H1 (cell line): ENCODE measurements around the gene OR14A16. TPM values are rescaled to one million over a fixed set of nuclear protein-coding genes. Genes with fewer than 3 reads are reported as not detected.

ENCODE experiments used
- CTCF ChIA-PET: fragments of 300-600 bp; sonication (Branson Sonifier 250); formaldehyde crosslinking; loops from one replicate; lab custom pipeline; 2021; ENCODE audit not compliant: partially characterized antibody; lab: Charles Lee
- POLR2A ChIA-PET: fragments of 300-600 bp; sonication (Branson Sonifier 250); formaldehyde crosslinking; loops from one replicate; lab custom pipeline; 2021; ENCODE audit warnings: inconsistent platforms; ENCODE audit not compliant: partially characterized antibody; lab: Charles Lee
- DNase-seq, 2 experiments: peaks; one replicate each; pipeline versions ENCODE4 v3.0.0 to v3.0.0-alpha.2; 2010 to 2022; ENCODE audit warnings: low spot score in 2 of 2, low read depth in 1 of 2, mixed read lengths in 1 of 2
- FAIRE-seq: peaks from 2 replicates; lab custom pipeline; 2011; peaks lifted over from hg19 to GRCh38; lab: Jason Lieb, UNC
- H2AFZ ChIP-seq: 2 replicates; pipeline ENCODE4 v1.8.1; 2012; ENCODE audit warnings: low read length, inconsistent platforms
- H2AK5ac ChIP-seq: 2 replicates; pipeline ENCODE4 v1.6.1; 2013; ENCODE audit warnings: low read depth, low read length
- H2BK120ac ChIP-seq: replicated peaks from 2 replicates; pipeline ENCODE3; 2013; ENCODE audit warnings: low read depth, low read length, inconsistent platforms
- H2BK12ac ChIP-seq: 2 replicates; pipeline ENCODE4 v1.6.1; 2013; ENCODE audit warnings: low read depth, low read length
- H2BK15ac ChIP-seq: 2 replicates; pipeline ENCODE4 v1.6.1; 2013; ENCODE audit warnings: low read length
- H2BK20ac ChIP-seq: 2 replicates; pipeline ENCODE4 v1.6.1; 2013; ENCODE audit warnings: low read length
- H2BK5ac ChIP-seq: 2 replicates; pipeline ENCODE4 v1.6.1; 2013; ENCODE audit warnings: low read depth, low read length
- H3K14ac ChIP-seq: 2 replicates; pipeline ENCODE4 v1.6.1; 2013; ENCODE audit warnings: inconsistent platforms; ENCODE audit not compliant: insufficient read length
- H3K18ac ChIP-seq: 2 replicates; pipeline ENCODE4 v1.6.1; 2013; ENCODE audit warnings: low read length; ENCODE audit errors: extremely low read depth
- H3K23ac ChIP-seq: 2 replicates; pipeline ENCODE4 v1.6.1; 2013; ENCODE audit warnings: inconsistent platforms; ENCODE audit not compliant: insufficient read length
- H3K23me2 ChIP-seq: 2 replicates; pipeline ENCODE4 v1.6.1; 2013; ENCODE audit warnings: low read depth, low read length
- H3K27ac ChIP-seq: 2 replicates; pipeline ENCODE4 v1.6.1; 2011; ENCODE audit warnings: low read depth, low read length, inconsistent platforms
- H3K27me3 ChIP-seq, 4 experiments: replicated peaks in 1 of 4; 1 replicate in 1 of 4; 2 replicates in 3 of 4; pipeline versions ENCODE4 v1.6.1 to v1.8.1; 2011 to 2013; ENCODE audit warnings: low read length in 3 of 4, mild to moderate bottlenecking in 3 of 4, inconsistent platforms in 2 of 4, mixed read lengths in 2 of 4, moderate library complexity in 1 of 4; ENCODE audit not compliant: control insufficient read depth in 3 of 4, insufficient read depth in 3 of 4; ENCODE audit errors: extremely low read depth in 1 of 4
- H3K36me3 ChIP-seq, 4 experiments: 2 replicates each; pipeline versions ENCODE4 v1.6.1 to v1.8.1; 2011 to 2013; ENCODE audit warnings: mild to moderate bottlenecking in 4 of 4, low read length in 3 of 4, moderate library complexity in 2 of 4, control low read depth in 1 of 4, inconsistent platforms in 1 of 4; ENCODE audit not compliant: insufficient read depth in 4 of 4, control insufficient read depth in 2 of 4
- H3K4ac ChIP-seq: replicated peaks from 2 replicates; pipeline ENCODE3; 2013; ENCODE audit warnings: low read length, low read depth, mixed read lengths, inconsistent platforms; ENCODE audit not compliant: insufficient read length
- H3K4me1 ChIP-seq, 4 experiments: replicated peaks in 1 of 4; 1 replicate in 1 of 4; 2 replicates in 3 of 4; pipeline versions ENCODE4 v1.6.1 to v1.8.1; 2011 to 2013; ENCODE audit warnings: low read length in 3 of 4, inconsistent platforms in 2 of 4, mixed read lengths in 1 of 4; ENCODE audit not compliant: insufficient read depth in 4 of 4, control insufficient read depth in 3 of 4
- H3K4me2 ChIP-seq, 2 experiments: 2 replicates each; pipeline versions ENCODE4 v1.6.1 to v1.8.1; 2011 to 2013; ENCODE audit warnings: low read depth in 2 of 2, low read length in 2 of 2, control low read depth in 1 of 2, inconsistent platforms in 1 of 2, mild to moderate bottlenecking in 1 of 2; ENCODE audit not compliant: insufficient read depth in 1 of 2
- H3K4me3 ChIP-seq, 4 experiments: fragments of 200-600, 300-600 bp in 1 of 4; sonication (generic), shearing (Covaris generic), sonication (Bioruptor Twin) in 1 of 4; 2 replicates each; pipeline versions ENCODE4 v1.5.1 to v1.8.1; 2011 to 2016; ENCODE audit warnings: low read length in 4 of 4, low read depth in 3 of 4, control low read depth in 2 of 4, inconsistent platforms in 2 of 4, mild to moderate bottlenecking in 2 of 4, mixed read lengths in 1 of 4, moderate library complexity in 1 of 4; ENCODE audit not compliant: insufficient read depth in 2 of 4; ENCODE audit errors: extremely low read depth in 1 of 4
- H3K56ac ChIP-seq: replicated peaks from 2 replicates; pipeline ENCODE3; 2013; ENCODE audit warnings: low read depth, mild to moderate bottlenecking, mixed read lengths, low read length, inconsistent platforms; ENCODE audit not compliant: insufficient read length
- H3K79me1 ChIP-seq: 2 replicates; pipeline ENCODE4 v1.6.1; 2013; ENCODE audit warnings: low read depth, low read length, control low read depth
- H3K79me2 ChIP-seq, 2 experiments: 2 replicates each; pipeline versions ENCODE4 v1.6.1 to v1.8.1; 2012 to 2013; ENCODE audit warnings: low read length in 2 of 2, mild to moderate bottlenecking in 2 of 2, inconsistent platforms in 1 of 2; ENCODE audit not compliant: insufficient read depth in 2 of 2, control insufficient read depth in 1 of 2
- H3K9ac ChIP-seq, 4 experiments: replicated peaks in 1 of 4; 1 replicate in 1 of 4; 2 replicates in 3 of 4; pipeline versions ENCODE4 v1.6.1 to v1.8.1; 2011 to 2013; ENCODE audit warnings: low read depth in 3 of 4, low read length in 3 of 4, control low read depth in 2 of 4, mild to moderate bottlenecking in 2 of 4, moderate library complexity in 2 of 4, inconsistent platforms in 1 of 4; ENCODE audit errors: extremely low read depth in 1 of 4
- H3K9me3 ChIP-seq, 2 experiments: 2 replicates each; pipeline versions ENCODE4 v1.6.1 to v1.8.1; 2012 to 2013; ENCODE audit warnings: mild to moderate bottlenecking in 2 of 2, moderate library complexity in 2 of 2, control low read depth in 1 of 2, inconsistent platforms in 1 of 2, low read depth in 1 of 2, low read length in 1 of 2, mixed read lengths in 1 of 2; ENCODE audit not compliant: insufficient read depth in 2 of 2
- H4K20me1 ChIP-seq, 2 experiments: replicated peaks in 1 of 2; 2 replicates each; pipeline versions ENCODE3 to v1.8.1; 2011 to 2013; ENCODE audit warnings: inconsistent platforms in 2 of 2, low read length in 2 of 2, mild to moderate bottlenecking in 1 of 2; ENCODE audit not compliant: insufficient read depth in 2 of 2, control insufficient read depth in 1 of 2
- H4K5ac ChIP-seq: 2 replicates; pipeline ENCODE4 v1.6.1; 2013; ENCODE audit warnings: low read length, low read depth, mixed read lengths, inconsistent platforms; ENCODE audit not compliant: insufficient read length
- H4K8ac ChIP-seq: 2 replicates; pipeline ENCODE4 v1.8.0; 2013; ENCODE audit warnings: mild to moderate bottlenecking, moderate library complexity, low read length, inconsistent platforms; ENCODE audit not compliant: insufficient read depth; ENCODE audit errors: extremely low read depth
- H4K91ac ChIP-seq: replicated peaks from 2 replicates; pipeline ENCODE3; 2013; ENCODE audit warnings: low read length, mixed read lengths, inconsistent platforms; ENCODE audit not compliant: insufficient read length
- SP1 ChIP-seq: IDR thresholded peaks from 2 replicates; pipeline ENCODE4 v1.6.1; 2011; ENCODE audit warnings: low read depth, low read length
- SP4 ChIP-seq: IDR thresholded peaks from 2 replicates; pipeline ENCODE4 v1.6.1; 2012; ENCODE audit warnings: low read length, inconsistent platforms
- WGBS, 2 experiments: shearing (Covaris generic) in 1 of 2; methylation state at CpG; one replicate each; pipeline versions ENCODE4 v1.1.6 to v1.1.7; 2013 to 2015; ENCODE audit warnings: low lambda C conversion rate in 2 of 2, mixed read lengths in 2 of 2, inconsistent platforms in 1 of 2, low coverage in 1 of 2, missing lambda C conversion rate in 1 of 2; ENCODE audit not compliant: insufficient replicate concordance in 2 of 2, insufficient coverage in 1 of 2, insufficient read length in 1 of 2; ENCODE audit errors: extremely low coverage in 1 of 2, missing lambda C conversion rate in 1 of 2; 5-methylcytosine and 5-hydroxymethylcytosine counted together
- polyA plus RNA-seq, 7 experiments: library from polyadenylated mRNA; depleted of rRNA in 3 of 7; stranded (reverse) in 5 of 7; unstranded in 2 of 7; fragments of >200 nt in 5 of 7; fragments of 200-250 nt in 2 of 7; gene quantifications; 1 replicate in 5 of 7; 2 replicates in 1 of 7; 4 replicates in 1 of 7; pipeline versions ENCODE4 v1.2.1 to v1.2.3, GENCODE V29; 2011 to 2013; ENCODE audit warnings: missing spikeins in 2 of 7, mixed read lengths in 2 of 7
- total RNA-seq: library from RNA; stranded (reverse); fragmentation: NEBNext Ultra II Directional; extraction: Animal tissue kit (Norgen Biotek cat#: 25700); gene quantifications from 2 replicates; pipeline ENCODE4 v1.2.1, GENCODE V29; 2021

OR14A16 gene
- total and polyA plus RNA-seq, 2 of the 8 experiments (the other 6 are each of a cell fraction or from before 2014, with no cell fraction given) = not detected

- H2BK12ac ChIP-seq = no peak overlapping the region
- H3K4me2 ChIP-seq = no peak overlapping the region
- POLR2A ChIA-PET = no interaction called here
- no peak overlapping the region for H3K27ac ChIP-seq
- no peaks in the 10 kb centered on the region for H3K27me3 ChIP-seq
- no peak overlapping the region for H3K18ac ChIP-seq
- H3K14ac ChIP-seq = no peak overlapping the region
- no peaks in the 10 kb centered on the region for H3K79me1 ChIP-seq
- no peak overlapping the region for H2BK120ac ChIP-seq
- no peak overlapping the region for H2BK5ac ChIP-seq
- H3K9ac ChIP-seq = no peak overlapping the region
- FAIRE-seq = no peak
- no peaks in the 10 kb centered on the region for H3K4me1 ChIP-seq
- H3K36me3 ChIP-seq = no peaks in the 10 kb centered on the region
- H3K56ac ChIP-seq = no peak overlapping the region
- H4K5ac ChIP-seq = no peak overlapping the region
- no peak overlapping the region for H3K23ac ChIP-seq
- H2BK15ac ChIP-seq = no peak overlapping the region
- H3K4me3 ChIP-seq = no peak overlapping the region
- H2AFZ ChIP-seq = no peak overlapping the region
- H2AK5ac ChIP-seq = no peak overlapping the region
- H2BK20ac ChIP-seq = no peak overlapping the region
- H3K9me3 ChIP-seq = peaks cover 21 to 38% of the 10 kb centered on the region in 2 experiments
- H3K23me2 ChIP-seq = no peaks in the 10 kb centered on the region
- no peak for DNase-seq
- CTCF ChIA-PET = no interaction called here
- H3K4ac ChIP-seq = no peak overlapping the region
- no peak overlapping the region for H4K8ac ChIP-seq
- H3K79me2 ChIP-seq = no peaks in the 10 kb centered on the region
- H4K91ac ChIP-seq = no peak overlapping the region
- no peaks in the 10 kb centered on the region for H4K20me1 ChIP-seq
- 37% methylated on average over 2 of the region's 2 CpGs; no CpG with 5 or more reads in 1 of the 2 experiments for WGBS, 2 experiments
- TF ChIP-seq SP4 = no peak
- TF ChIP-seq SP1 = no peak
These were observed 11.3 kb downstream of the OR14A16 start for GRCh38 chr1:247812637-247813036.
